ENCODE results near the gene F7. TPM values are rescaled to one million over a fixed set of nuclear protein-coding genes. Genes with fewer than 3 reads are reported as not detected.

F7 gene
- total and polyA plus RNA-seq, 2 donors (not counting 3 experiments of a cell fraction or from before 2014, with no cell fraction given): not detected

DNA sequence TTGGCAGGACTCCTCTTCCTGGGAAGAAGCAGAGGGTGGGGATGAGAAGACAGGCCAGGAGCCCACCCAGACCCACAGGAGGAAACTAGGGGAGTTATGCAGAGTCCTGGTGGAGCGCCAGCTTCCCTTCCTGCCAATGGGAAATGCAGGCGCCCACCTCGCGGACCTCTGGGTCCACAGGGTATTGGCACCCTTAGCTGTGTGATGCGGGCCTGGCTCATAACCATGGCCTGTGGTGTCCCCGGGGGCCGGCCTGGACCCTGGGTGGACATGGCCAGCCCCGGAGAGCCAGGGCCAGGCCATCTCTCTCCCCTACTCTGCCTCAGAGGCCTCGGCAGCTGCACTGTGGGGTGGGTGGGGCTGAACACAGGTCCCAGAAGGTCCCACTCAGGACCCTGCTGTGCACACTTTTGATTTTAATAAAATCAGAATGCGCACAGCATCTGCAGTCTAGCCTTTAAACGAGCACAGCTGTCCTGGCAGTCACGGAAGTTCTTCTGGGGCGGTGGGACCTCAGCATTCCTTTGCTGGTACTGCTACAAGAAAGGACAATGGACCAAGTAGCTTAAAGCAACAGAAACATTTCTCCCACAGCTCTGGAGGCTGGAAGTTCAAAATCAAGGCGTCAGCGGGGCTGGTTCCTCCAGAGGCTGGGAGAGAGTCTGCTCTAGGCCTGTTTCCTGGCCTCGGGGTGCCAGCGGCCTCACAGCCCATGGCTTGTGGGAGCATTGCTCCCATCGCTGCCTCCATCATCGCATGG is 18.8 kb downstream of the F7 start:
- Histone ChIP-seq H4K20me1 (replicated peaks; ENCODE audit: control insufficient read depth, extremely low read depth, insufficient read depth, low read length) (no peaks in the 10 kb centered on the region), H2AFZ (ENCODE audit: low read depth, low read length) (no peak overlapping the region), H3K9ac (replicated peaks; ENCODE audit: extremely low read depth, insufficient read depth, low read length) (no peak overlapping the region), H3K4me3 (replicated peaks in 1 of 3; ENCODE audit: insufficient read depth in 1 of 3, low read depth in 1 of 3, low read length in 3 of 3) (no peak overlapping the region), H3K4me1 (ENCODE audit: control insufficient read depth, extremely low read depth, insufficient read depth, low read length) (no peaks in the 10 kb centered on the region), H3K36me3 (ENCODE audit: control insufficient read depth in 2 of 2, extremely low read depth in 1 of 2, insufficient read depth in 2 of 2, low read length in 2 of 2) (no peaks in the 10 kb centered on the region), H3K9me1 (replicated peaks; ENCODE audit: control insufficient read depth, extremely low read depth, insufficient read depth, low read length) (no peaks in the 10 kb centered on the region), H3K9me3 (replicated peaks; ENCODE audit: control insufficient read depth, insufficient read depth, low read length) (no peaks in the 10 kb centered on the region), H3K27ac (ENCODE audit: insufficient read depth, low read depth, low read length) (no peak overlapping the region), H3K27me3 (ENCODE audit: control insufficient read depth in 2 of 2, insufficient read depth in 2 of 2, low read length in 2 of 2) (peaks cover 0 to 2% of the 10 kb centered on the region in 2 experiments), H3K79me2 (ENCODE audit: control insufficient read depth, insufficient read depth, low read length) (no peaks in the 10 kb centered on the region), H3K4me2 (ENCODE audit: insufficient read depth, low read length) (no peak overlapping the region)
- ChIA-PET CTCF (interaction anchor here (0.7 kb wide), 1 partner anchor 10 kb away, joined by 4 read pairs; no protein-coding TSS in a partner anchor), POLR2A (no interaction called here)
- FAIRE-seq: no peak
- TF ChIP-seq MYC (IDR thresholded peaks at IDR 0.05; ENCODE audit: low read depth, low read length): no peak
- no peak for TF ChIP-seq GATA2 (IDR thresholded peaks at IDR 0.05; ENCODE audit: insufficient read depth, insufficient read length, low read depth, low read length)
- no peak for TF ChIP-seq POLR2AphosphoS5 (IDR thresholded peaks at IDR 0.05; ENCODE audit: insufficient read depth, low read depth, low read length)
- TF ChIP-seq POLR2A (IDR thresholded peaks at IDR 0.05; ENCODE audit: low read depth, low read length): no peak
- TF ChIP-seq, protein P1, sequence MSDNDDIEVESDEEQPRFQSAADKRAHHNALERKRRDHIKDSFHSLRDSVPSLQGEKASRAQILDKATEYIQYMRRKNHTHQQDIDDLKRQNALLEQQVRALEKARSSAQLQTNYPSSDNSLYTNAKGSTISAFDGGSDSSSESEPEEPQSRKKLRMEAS (IDR thresholded peaks at IDR 0.05; ENCODE audit: insufficient read depth, insufficient read length): no peak
- TF ChIP-seq JUN (IDR thresholded peaks at IDR 0.05; ENCODE audit: borderline replicate concordance, insufficient read depth, insufficient read length, low read depth): no peak
- TF ChIP-seq, protein P2, sequence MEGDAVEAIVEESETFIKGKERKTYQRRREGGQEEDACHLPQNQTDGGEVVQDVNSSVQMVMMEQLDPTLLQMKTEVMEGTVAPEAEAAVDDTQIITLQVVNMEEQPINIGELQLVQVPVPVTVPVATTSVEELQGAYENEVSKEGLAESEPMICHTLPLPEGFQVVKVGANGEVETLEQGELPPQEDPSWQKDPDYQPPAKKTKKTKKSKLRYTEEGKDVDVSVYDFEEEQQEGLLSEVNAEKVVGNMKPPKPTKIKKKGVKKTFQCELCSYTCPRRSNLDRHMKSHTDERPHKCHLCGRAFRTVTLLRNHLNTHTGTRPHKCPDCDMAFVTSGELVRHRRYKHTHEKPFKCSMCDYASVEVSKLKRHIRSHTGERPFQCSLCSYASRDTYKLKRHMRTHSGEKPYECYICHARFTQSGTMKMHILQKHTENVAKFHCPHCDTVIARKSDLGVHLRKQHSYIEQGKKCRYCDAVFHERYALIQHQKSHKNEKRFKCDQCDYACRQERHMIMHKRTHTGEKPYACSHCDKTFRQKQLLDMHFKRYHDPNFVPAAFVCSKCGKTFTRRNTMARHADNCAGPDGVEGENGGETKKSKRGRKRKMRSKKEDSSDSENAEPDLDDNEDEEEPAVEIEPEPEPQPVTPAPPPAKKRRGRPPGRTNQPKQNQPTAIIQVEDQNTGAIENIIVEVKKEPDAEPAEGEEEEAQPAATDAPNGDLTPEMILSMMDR (IDR thresholded peaks at IDR 0.05; ENCODE audit: extremely low read depth in 1 of 2, insufficient read depth in 1 of 2, low read depth in 1 of 2, low read length in 2 of 2): no peak
- TF ChIP-seq EZH2 (IDR thresholded peaks at IDR 0.05; ENCODE audit: borderline replicate concordance, low read depth, low read length, severe bottlenecking): no peak
- dilution Hi-C loops (cut with MboI; ENCODE audit: extremely low pct_ligation_motif_present, low sequenced_read_pairs): no loop called here
- intact Hi-C loops (cut with micrococcal nuclease): no loop called here
- BruUV-seq (replicated peaks): no TSS peak
- no peak for DNase-seq (ENCODE audit: low read depth, low spot score)
